ENCODE measurements around the gene TECR.

The TECR gene

DNA sequence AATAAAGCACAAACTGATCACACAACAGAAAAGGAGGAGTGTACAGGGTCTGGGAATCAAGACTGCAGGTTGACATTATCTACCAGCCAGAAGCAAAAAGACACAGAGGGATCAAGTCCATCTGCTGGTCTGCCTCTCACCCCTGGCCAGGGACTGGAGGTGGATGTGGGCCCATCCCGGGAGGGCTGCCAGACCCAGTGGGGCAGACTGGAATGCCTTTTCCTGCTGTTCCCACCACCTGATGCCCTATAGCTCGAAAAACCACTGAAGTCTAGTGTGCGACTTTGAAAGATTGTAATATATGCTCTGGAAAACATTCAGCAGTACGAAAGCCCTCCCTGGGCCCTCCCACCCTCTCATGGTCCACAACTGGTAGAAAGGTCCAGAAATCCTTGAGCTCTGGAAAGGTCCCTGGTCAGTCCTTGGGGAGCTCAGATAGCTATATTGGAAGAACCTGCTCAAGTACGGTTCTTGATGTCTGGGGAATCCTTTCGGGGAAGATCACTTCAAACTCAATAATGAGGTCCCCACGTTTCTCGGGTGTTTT, 13.8 kb upstream of the TECR start:
- H3K9me3 Mint-ChIP-seq: no peaks in the 10 kb centered on the region
- no peak for ATAC-seq (replicated peaks; ENCODE audit: extremely low read depth, poor library complexity, severe bottlenecking)
- H3K27me3 Mint-ChIP-seq: no peaks in the 10 kb centered on the region
- peaks cover 71% of the 10 kb centered on the region for H3K36me3 Mint-ChIP-seq (ENCODE audit: insufficient read depth)
- H3K4me1 Mint-ChIP-seq: peaks cover 52% of the 10 kb centered on the region
- H3K4me3 Mint-ChIP-seq: peak overlapping the region; percentile 94
- H3K27ac Mint-ChIP-seq (ENCODE audit: low read depth): peak overlapping the region; percentile 100
- DNase-seq (ENCODE audit: low spot score in 2 of 2): no peak

DNA sequence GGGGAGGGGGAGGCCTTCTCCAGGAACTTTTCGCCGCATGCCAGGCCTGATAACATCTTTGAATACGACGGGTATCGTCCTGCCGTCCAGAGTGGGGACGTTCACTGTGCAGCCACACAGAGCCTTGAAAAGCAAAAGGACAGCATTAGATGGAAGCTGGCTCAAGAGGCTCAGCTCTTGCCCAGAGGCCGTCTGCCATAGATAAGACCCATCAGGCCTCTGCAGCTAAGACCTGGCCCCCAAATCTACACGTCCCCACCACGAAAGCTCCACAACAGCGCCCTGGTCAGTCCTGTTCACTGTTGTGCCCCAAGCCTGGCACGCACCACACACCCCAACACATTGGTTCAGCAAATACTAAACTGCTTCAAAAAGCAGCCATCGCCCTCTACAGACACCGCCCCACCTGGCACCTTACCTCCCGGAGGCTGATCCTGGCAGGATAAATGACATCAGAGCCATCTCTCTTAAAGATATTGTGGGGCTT, 13.3 kb upstream of the TECR start:
- Mint-ChIP-seq H3K27ac (ENCODE audit: low read depth) (peak overlapping the region; percentile 100), H3K9me3 (no peaks in the 10 kb centered on the region), H3K27me3 (no peaks in the 10 kb centered on the region), H3K36me3 (ENCODE audit: insufficient read depth) (peaks cover 71% of the 10 kb centered on the region), H3K4me3 (peak overlapping the region; percentile 94), H3K4me1 (peaks cover 49% of the 10 kb centered on the region)
- DNase-seq (ENCODE audit: low spot score in 2 of 2) (no peak), ATAC-seq (replicated peaks; ENCODE audit: extremely low read depth, poor library complexity, severe bottlenecking) (no peak)

GRCh38 chr19:14516746-14517438, 12.5 kb upstream of the TECR start:
- Mint-ChIP-seq H3K9me3 (no peaks in the 10 kb centered on the region), H3K4me1 (peaks cover 52% of the 10 kb centered on the region), H3K36me3 (ENCODE audit: insufficient read depth) (peaks cover 74% of the 10 kb centered on the region), H3K27ac (ENCODE audit: low read depth) (peak overlapping the region; percentile 100), H3K4me3 (peak overlapping the region; percentile 94), H3K27me3 (no peaks in the 10 kb centered on the region)
- ATAC-seq (replicated peaks; ENCODE audit: extremely low read depth, poor library complexity, severe bottlenecking) (no peak), DNase-seq (ENCODE audit: low spot score in 2 of 2) (no peak)

- Mint-ChIP-seq H3K27me3 (no peaks in the 10 kb centered on the region), H3K27ac (ENCODE audit: low read depth) (peak overlapping the region; percentile 100), H3K4me3 (peak overlapping the region; percentile 94), H3K36me3 (ENCODE audit: insufficient read depth) (peaks cover 74% of the 10 kb centered on the region), H3K9me3 (no peaks in the 10 kb centered on the region), H3K4me1 (peaks cover 58% of the 10 kb centered on the region)
- DNase-seq (ENCODE audit: low spot score in 2 of 2) (no peak), ATAC-seq (replicated peaks; ENCODE audit: extremely low read depth, poor library complexity, severe bottlenecking) (no peak)
These were observed 12.0 kb upstream of the TECR start for GRCh38 chr19:14517446-14517839.

- no peaks in the 10 kb centered on the region for H3K9me3 Mint-ChIP-seq
- peak within 1 kb of the TSS; percentile 100 for H3K27ac Mint-ChIP-seq (ENCODE audit: low read depth)
- H3K36me3 Mint-ChIP-seq (ENCODE audit: insufficient read depth): peaks cover 74% of the 10 kb centered on the region
- DNase-seq (ENCODE audit: low spot score in 2 of 2) (peak in 1 of 2 donors; percentile 58), ATAC-seq (replicated peaks; ENCODE audit: extremely low read depth, poor library complexity, severe bottlenecking) (peak; percentile 46)
- H3K4me3 Mint-ChIP-seq: peak within 1 kb of the TSS; percentile 94
- no peaks in the 10 kb centered on the region for H3K27me3 Mint-ChIP-seq
- peaks cover 63% of the 10 kb centered on the region for H3K4me1 Mint-ChIP-seq
These were observed 11.4 kb upstream of the TECR start, which contains the start of gene DNAJB1 for GRCh38 chr19:14517840-14518505. Gene DNAJB1 (minus strand): TSS chr19:14518397. CDS start chr19:14518349, 48 bp downstream.

GRCh38 chr19:14519245-14519859, 10.0 kb upstream of the TECR start:
- Mint-ChIP-seq H3K4me1 (peaks cover 62% of the 10 kb centered on the region), H3K27ac (ENCODE audit: low read depth) (peak overlapping the region; percentile 100), H3K4me3 (peak overlapping the region; percentile 94), H3K27me3 (no peaks in the 10 kb centered on the region), H3K9me3 (no peaks in the 10 kb centered on the region), H3K36me3 (ENCODE audit: insufficient read depth) (peaks cover 64% of the 10 kb centered on the region)
- no peak for DNase-seq (ENCODE audit: low spot score in 2 of 2)
- ATAC-seq (replicated peaks; ENCODE audit: extremely low read depth, poor library complexity, severe bottlenecking): no peak

DNA sequence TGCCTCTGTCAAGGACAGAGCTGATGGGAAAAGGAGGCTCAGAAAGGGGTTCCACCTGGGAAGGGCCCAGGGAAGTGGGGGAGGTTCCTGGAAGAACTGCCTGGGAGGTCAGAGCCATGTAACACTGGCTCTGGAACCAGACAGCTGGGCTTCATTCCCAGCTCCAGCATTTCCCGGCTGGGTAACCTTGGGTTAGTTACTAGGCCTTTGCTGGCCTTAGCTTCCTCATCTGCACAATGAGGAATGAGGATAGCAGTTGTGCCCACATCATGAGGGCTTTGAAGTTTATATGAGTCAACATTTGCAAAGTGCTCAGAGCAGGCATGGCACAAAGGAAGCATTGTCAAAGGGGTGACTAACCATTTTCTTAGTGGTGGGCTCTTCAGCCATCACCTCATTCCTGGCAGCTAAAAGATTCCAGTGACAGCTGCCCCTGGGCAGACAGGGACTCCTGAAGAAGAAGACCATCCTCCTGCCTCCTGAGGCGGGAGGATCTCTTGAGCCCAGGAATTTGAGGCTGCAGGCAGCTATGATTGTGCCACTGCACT, 9.5 kb upstream of the TECR start:
- H3K4me3 Mint-ChIP-seq: peak overlapping the region; percentile 64
- peak overlapping the region; percentile 100 for H3K27ac Mint-ChIP-seq (ENCODE audit: low read depth)
- no peaks in the 10 kb centered on the region for H3K9me3 Mint-ChIP-seq
- peaks cover 56% of the 10 kb centered on the region for H3K4me1 Mint-ChIP-seq
- no peak for DNase-seq (ENCODE audit: low spot score in 2 of 2)
- ATAC-seq (replicated peaks; ENCODE audit: extremely low read depth, poor library complexity, severe bottlenecking): no peak
- H3K36me3 Mint-ChIP-seq (ENCODE audit: insufficient read depth): peaks cover 59% of the 10 kb centered on the region
- no peaks in the 10 kb centered on the region for H3K27me3 Mint-ChIP-seq

DNA sequence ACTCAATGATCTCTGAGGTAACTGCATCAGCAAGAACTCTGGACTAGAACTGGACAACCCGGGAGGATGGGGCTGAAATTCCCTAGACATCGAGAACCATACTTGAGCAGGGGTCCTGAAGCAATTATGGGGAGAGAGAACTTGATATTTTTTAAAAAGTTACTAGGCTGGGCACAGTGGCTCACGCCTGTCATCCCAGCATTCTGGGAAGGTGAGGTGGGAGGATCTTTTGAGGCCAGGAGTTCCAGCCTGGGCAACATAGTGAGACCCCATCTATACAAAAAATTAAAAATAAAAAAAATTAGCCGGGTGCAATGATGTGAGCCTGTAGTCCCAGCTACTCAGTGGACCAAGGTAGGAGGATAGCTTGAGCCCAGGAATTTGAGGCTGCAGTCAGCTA, 8.9 kb upstream of the TECR start:
- Mint-ChIP-seq H3K27ac (ENCODE audit: low read depth) (peak overlapping the region; percentile 100), H3K27me3 (no peaks in the 10 kb centered on the region), H3K36me3 (ENCODE audit: insufficient read depth) (peaks cover 53% of the 10 kb centered on the region), H3K9me3 (no peaks in the 10 kb centered on the region), H3K4me3 (no peak overlapping the region), H3K4me1 (peaks cover 50% of the 10 kb centered on the region)
- DNase-seq (ENCODE audit: low spot score in 2 of 2) (no peak), ATAC-seq (replicated peaks; ENCODE audit: extremely low read depth, poor library complexity, severe bottlenecking) (no peak)

GRCh38 chr19:14525729-14526128, 3.7 kb upstream of the TECR start:
- Mint-ChIP-seq H3K36me3 (ENCODE audit: insufficient read depth) (peaks cover 30% of the 10 kb centered on the region), H3K27me3 (no peaks in the 10 kb centered on the region), H3K4me1 (peaks cover 31% of the 10 kb centered on the region), H3K9me3 (no peaks in the 10 kb centered on the region), H3K4me3 (no peak overlapping the region), H3K27ac (ENCODE audit: low read depth) (no peak overlapping the region)
- DNase-seq (ENCODE audit: low spot score in 2 of 2) (no peak), ATAC-seq (replicated peaks; ENCODE audit: extremely low read depth, poor library complexity, severe bottlenecking) (no peak)

DNA sequence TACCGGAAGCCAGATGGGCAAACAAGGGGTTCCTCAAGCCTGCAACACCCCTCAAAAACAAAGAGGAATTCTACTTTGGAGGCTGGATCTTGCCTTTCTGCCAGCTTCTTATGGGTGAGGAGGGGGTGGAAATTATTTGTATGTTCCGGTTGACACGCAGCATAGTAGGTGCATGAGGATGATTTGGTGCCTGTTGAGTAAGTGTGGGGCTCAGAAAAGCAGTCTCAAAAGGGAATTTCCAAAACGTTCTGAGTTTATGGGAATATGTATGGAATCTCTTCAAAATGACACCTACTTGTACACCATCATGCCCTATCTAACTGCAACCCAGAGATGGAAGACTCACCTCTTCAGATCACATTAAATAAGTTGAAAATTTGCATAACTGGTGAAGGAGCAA, 3.0 kb upstream of the TECR start:
- Mint-ChIP-seq H3K27ac (ENCODE audit: low read depth) (no peak overlapping the region), H3K9me3 (no peaks in the 10 kb centered on the region), H3K27me3 (no peaks in the 10 kb centered on the region), H3K4me1 (peaks cover 32% of the 10 kb centered on the region), H3K36me3 (ENCODE audit: insufficient read depth) (peaks cover 34% of the 10 kb centered on the region), H3K4me3 (no peak overlapping the region)
- ATAC-seq (replicated peaks; ENCODE audit: extremely low read depth, poor library complexity, severe bottlenecking) (no peak), DNase-seq (ENCODE audit: low spot score in 2 of 2) (no peak)

DNA sequence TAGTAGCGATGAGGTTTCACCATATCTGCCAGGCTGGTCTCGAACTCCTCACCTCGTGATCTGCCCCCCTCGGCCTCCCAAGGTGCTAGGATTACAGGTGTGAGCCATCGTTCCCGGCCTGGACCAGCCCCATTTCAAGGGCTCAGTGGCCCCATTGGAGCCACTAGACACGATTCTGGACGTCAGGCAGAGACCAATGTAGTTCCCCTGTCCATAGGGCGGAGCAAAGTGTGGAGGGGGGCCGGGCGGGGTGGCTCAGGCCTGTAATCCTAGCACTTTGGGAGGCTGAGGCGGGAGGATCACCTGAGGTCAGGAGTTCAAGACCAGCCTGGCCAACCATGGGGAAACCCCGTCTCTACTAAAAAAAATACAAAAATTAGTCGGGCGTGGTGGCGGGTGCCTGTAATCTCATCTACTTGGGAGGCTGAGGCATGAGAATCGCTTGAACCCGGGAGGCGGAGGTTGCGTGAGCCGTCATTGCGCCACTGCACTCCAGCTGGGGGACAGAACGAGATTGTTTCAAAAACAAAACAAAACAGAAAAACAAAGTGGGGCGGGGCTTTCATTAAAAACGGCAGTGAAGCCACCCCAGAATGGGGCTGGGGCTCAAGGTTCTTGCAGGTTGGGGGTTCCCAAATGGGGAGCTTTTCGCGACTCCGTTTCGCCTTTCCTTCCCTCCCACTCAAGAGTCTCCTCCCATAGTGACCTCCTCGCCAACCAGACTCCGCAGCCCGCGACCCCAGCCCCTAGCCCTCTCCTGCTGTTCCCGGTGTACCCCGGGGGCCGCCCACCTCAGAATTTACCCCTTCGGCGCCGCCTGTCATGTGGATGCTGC, 758 bp upstream of the TECR start:
- peak; percentile 7 for ATAC-seq (replicated peaks; ENCODE audit: extremely low read depth, poor library complexity, severe bottlenecking)
- DNase-seq (ENCODE audit: low spot score in 2 of 2): no peak
- peak overlapping the region; percentile 97 for H3K4me3 Mint-ChIP-seq
- peak overlapping the region; percentile 99 for H3K27ac Mint-ChIP-seq (ENCODE audit: low read depth)
- no peaks in the 10 kb centered on the region for H3K9me3 Mint-ChIP-seq
- H3K36me3 Mint-ChIP-seq (ENCODE audit: insufficient read depth): peaks cover 18% of the 10 kb centered on the region
- peaks cover 13% of the 10 kb centered on the region for H3K4me1 Mint-ChIP-seq
- no peaks in the 10 kb centered on the region for H3K27me3 Mint-ChIP-seq

DNA sequence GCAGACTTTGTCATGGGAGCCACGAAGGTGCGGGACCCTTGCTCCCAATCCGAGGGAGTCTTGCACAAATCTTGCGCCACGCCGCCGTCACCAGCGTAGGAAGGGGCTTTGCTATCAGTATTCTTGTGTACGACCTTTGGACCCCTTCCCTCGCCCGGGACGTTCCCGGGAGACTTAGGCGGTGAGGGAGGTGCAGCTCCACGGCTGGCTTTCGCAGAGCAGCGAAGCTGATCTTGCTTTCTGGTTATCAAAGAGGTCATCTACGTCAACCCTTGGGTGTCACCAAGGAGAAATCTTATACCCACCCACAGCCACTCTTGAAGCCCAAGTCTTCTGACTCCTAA, 583 bp downstream of the TECR start:
- peak overlapping the region; percentile 99 for H3K27ac Mint-ChIP-seq (ENCODE audit: low read depth)
- no peaks in the 10 kb centered on the region for H3K9me3 Mint-ChIP-seq
- H3K4me3 Mint-ChIP-seq: peak overlapping the region; percentile 97
- H3K36me3 Mint-ChIP-seq (ENCODE audit: insufficient read depth): peaks cover 21% of the 10 kb centered on the region
- peak; percentile 5 for ATAC-seq (replicated peaks; ENCODE audit: extremely low read depth, poor library complexity, severe bottlenecking)
- no peaks in the 10 kb centered on the region for H3K27me3 Mint-ChIP-seq
- H3K4me1 Mint-ChIP-seq: peaks cover 13% of the 10 kb centered on the region
- no peak for DNase-seq (ENCODE audit: low spot score in 2 of 2)
